HG02981 (cell line): Measurements from ENCODE around the gene MAT2B.
"Not testable (repeated sequence)": the region's sequence is repeated elsewhere in the genome, so short reads cannot be mapped to it uniquely, and the experiment has no call there.

Experiments
- ATAC-seq: cut with Tn5 transposase; IDR thresholded peaks from one replicate; pipeline ENCODE4 v1.9.1; 2021; ENCODE audit warnings: mild to moderate bottlenecking, moderate library complexity; ENCODE audit not compliant: unreplicated experiment

MAT2B gene

GRCh38 chr5:163503106-163504078 lies 2.0 kb upstream of the MAT2B start:
- ATAC-seq: no peak

- ATAC-seq: no peak
Observed at GRCh38 chr5:163504079-163504931, 1.1 kb upstream of the MAT2B start.

DNA sequence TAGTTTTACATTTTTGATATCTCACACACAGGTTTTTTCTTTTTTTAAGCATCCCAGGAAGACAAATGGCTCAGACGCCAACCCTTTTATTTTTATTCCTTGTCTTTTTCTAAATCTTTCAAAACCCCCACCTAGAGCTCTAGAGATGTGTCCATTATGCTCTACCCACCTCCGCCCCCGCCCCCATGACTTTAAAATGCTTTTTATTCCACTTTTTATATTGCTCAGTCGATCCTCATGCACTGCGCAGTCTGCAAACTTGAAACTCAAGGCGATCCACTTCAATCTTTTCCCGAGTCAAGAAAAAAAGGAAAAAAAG lies 411 bp upstream of the MAT2B start:
- ATAC-seq: no peak

- ATAC-seq: peak; percentile 12
Observed at GRCh38 chr5:163506095-163506457, 657 bp downstream of the MAT2B start.

- no peak for ATAC-seq
Observed at GRCh38 chr5:163506726-163507125, 1.3 kb downstream of the MAT2B start.

- no peak for ATAC-seq
Observed at GRCh38 chr5:163508753-163509152, 3.3 kb downstream of the MAT2B start.

DNA sequence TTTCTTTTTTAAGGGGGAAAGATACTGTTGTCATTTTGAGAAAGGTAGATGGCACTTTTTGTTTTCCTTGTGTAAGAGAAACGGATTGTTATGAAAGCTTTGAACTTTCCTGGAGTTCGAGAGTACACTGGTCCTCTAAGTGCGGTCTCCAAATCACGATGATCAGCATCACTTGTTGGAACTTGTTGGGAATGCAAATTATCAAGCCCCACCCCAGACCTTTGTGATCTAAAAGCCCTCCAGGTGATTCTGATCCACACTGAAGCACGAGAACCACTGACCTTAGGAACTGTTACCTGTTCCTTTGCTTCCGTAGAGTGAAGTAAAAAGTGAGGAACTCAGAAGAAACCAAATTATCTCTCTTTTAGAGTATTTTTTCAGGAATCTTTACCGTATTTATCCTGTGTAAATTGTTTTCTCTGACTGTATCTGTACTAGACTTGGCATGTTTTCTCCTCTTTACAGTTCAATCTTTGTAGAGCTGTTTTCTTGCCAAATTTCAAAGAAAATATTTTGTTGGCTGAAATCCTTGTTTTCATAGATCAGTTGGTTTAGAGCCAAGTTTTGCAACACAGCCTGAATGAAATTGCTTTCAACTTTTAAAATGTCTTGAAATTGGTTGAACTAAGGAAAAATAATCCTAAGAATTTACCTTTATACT lies 4.0 kb downstream of the MAT2B start:
- no peak for ATAC-seq

GRCh38 chr5:163512526-163512925 lies 7.1 kb downstream of the MAT2B start:
- ATAC-seq: no peak

DNA sequence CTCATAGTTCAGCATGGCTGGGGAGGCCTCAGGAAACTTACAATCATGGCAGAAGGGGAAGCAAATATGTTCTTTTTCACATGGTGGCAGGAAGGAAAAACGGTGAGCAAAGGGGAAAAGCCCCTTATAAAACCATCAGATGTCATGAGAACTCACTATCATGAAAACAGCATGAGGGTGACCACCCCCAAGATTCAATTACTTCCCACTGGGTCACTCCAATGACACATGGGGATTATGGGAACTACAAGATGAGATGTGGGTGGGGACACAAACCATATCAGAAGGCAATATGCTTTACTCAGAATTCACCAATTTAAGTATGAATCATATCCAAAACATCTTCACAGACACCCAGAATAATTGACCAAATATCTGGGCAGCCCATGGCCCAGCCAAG lies 19.7 kb downstream of the MAT2B start:
- no peak for ATAC-seq

GRCh38 chr5:163529698-163530097 lies 24.3 kb downstream of the MAT2B start:
- no peak for ATAC-seq

DNA sequence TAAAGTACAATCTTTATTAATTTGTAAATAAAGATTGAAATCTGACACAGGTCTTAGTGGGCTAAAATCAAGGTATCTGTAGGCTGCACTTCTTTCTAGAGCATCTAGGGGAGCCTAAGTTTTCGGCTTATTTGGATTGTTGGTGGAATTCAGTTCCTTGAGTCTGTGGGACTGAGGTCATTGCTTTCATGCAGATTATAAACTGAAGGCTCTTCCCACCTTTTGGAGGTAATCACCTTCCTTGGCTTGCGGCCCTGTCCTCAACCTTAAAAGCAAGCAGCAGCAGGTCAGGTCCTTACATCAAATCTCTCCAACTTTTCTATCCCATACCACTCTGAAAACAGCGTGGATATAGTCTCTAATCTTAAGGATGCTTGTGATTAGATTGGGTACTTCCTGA lies 25.9 kb downstream of the MAT2B start:
- no peak for ATAC-seq

DNA sequence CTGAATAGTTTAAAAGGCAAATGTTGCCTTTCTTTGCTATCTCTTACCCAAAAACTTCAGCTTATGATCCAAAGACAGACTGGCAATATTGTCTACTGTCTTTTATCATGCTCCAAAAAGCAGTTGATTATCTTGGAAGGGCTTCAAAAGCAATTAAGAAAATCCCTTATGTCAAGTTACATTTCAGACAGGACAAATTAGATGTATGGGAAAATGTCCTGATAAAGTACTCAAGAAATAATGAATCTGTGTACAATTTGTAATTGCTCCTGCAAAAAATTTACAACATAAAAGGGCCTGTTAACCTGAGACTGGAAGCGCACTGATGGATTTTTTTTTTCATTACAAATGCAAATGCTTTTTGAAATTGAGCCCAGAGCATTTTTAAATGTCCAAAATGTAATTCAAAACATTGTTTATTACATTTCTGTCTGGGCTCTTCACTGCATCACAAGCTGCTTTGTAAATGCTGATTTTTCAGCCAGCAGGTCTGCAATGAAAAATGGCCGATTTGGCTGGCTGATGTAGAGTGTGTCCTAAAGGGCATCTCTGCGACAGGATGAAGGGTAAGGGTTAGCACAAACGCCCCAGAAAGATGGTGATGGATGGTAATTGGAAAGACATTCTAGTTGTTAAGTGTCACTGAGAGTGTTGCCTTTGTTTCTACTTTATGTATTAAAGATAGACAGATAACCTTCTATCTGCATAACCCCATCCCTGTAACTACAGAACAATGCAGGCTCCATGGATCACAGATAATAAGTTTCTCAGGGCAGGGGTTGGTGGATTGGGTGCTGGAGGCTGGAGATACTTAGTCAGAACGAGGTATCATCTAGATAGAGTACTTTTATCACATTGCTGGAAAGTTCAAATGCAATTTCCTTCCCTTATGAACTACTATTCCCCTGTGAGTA lies 27.0 kb downstream of the MAT2B start:
- no peak for ATAC-seq

DNA sequence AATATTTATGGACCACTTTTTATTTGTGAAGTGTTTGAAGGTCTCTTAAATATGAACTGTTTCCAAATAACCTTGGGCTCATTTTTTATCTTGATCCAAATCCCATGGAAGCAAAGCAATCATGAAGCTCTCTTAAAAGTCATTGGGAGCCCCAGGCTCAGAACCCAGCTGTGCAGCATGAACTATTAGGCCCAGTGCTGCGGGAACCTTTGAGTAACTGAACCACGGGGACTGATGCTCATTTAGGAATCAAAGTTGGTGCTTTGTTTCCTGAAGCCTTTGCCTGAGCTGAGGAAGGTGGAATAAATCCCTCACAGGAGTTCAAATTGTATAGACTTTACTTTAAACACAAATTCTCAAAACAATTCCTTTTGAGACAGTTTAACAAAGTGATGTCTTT lies 27.8 kb downstream of the MAT2B start:
- ATAC-seq: no peak

DNA sequence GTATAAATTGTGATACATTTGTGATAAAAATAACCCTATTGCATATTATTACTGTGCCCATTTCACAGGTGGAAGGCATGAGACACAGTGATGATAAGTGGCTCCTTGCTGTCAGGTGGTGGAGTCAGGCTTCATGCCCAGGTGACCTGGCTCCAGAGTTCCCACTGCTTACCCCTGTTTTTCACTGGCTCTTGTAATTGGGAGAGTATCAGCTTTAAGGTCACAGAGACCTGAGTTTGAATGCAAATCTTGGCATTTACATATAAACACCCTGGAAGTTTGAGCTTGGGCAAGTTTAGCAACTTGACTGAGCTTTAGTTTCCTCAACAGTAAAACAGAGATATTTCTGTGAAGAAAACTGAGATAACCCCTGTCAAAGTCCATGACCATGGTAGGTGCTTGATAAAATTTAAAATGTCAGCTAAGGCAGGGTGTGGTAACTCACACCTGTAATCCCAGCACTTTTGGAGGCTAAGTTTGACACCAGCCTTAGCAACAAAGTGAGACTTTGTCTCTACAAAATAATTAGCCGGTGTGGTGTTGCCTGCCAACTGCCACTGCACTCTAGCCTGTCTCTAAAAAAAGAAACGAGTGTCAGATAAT lies 29.2 kb downstream of the MAT2B start:
- ATAC-seq: no peak

- no peak for ATAC-seq
Observed at GRCh38 chr5:163535290-163535689, 29.9 kb downstream of the MAT2B start.

DNA sequence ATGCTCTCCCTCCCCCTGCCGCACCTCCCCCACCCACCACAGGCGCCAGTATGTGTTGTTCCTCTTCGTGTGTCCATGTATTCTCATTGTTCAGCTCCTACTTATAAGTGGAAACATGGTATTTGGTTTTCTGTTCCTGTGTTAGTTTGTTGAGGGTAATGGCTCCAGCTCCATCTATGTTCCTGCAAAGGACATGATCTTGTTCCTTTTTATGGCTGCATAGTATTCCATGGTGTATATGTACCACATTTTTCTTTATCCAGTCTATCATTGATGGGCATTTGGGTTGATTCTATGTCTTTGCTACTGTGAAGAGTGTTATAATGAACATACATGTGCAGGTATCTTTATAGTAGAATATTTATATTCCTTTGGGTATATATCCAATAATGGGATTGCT lies 31.0 kb downstream of the MAT2B start:
- ATAC-seq: not testable (repeated sequence)

GRCh38 chr5:163540696-163541095 lies 35.3 kb downstream of the MAT2B start:
- no peak for ATAC-seq

GRCh38 chr5:163542771-163543170 lies 37.4 kb downstream of the MAT2B start:
- no peak for ATAC-seq

DNA sequence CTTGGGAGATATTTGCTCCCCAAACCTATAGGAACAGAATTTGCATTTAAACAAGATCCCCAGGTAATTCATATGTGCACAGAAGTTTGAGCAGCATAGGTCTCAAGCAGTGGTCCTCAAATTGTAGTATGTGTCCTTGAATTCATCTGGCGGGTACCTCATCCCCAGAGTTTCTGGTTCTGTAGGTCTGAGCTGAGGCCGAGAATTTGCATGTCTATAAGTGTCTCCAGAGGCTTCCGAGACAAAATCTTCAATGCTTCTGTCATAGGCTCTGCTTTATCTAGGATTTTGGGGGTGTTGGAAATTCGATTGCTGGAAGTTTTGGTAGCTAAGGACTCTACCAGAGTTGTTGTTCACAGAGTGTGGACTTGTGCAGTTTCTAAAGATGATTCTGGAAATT lies 38.6 kb downstream of the MAT2B start:
- no peak for ATAC-seq

GRCh38 chr5:163544836-163545235 lies 39.4 kb downstream of the MAT2B start:
- ATAC-seq: no peak
